ENCODE measurements around the gene SF3B1. TPM values are rescaled to one million over a fixed set of nuclear protein-coding genes. Genes with fewer than 3 reads are reported as not detected.

The SF3B1 gene
- total and polyA plus RNA-seq, 10 of the 15 experiments (the other 5 are each of a cell fraction or from before 2014, with no cell fraction given): 163 to 565 (median 239) TPM

DNA sequence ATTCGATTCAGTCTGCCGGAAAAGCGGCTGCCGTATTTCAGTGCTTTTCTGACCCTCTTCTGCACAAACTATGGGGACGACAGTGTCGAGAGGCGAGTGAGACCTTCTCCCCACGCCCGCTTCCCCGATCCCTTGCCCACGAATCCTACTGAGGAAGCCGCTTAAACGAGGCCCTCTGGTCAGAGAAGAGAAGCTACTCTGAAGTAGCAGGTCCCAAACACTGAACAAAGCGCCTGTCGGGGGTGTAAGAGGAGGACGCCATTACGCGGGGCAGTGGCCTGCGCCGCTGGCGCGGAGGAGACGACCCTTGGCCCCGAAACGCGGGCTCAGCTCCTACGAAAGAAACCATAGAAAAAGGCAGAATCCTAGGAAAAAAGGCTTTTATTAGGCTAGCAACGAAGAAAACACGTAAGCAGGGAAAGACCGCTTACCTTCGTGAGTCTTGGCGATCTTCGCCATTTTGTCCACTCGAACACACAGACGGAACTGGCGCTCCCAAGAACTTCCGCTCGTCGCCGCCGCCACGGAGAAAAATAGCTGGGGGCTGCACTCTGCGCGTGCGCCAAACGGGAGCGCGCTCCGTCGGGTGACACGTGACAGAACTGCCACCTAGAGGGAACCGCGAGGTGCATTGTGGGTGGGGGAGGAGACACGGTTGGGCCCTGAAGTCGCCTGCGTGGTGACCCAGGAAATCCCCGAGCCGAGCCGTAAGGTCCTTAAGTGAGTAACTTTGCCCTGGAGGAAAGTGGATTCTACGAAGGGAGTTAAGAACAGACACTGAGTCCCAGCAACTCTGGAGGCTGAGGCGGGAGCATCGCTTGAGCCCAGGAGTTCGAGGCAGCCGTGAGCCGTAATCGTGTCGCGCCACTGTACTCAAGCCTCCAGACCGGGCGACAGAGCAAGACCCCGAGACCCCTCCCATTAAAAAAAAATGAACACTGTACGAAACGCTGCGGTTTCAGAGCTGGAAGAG lies at the start of gene SF3B1 (continued):
- TF ChIP-seq, protein P1, sequence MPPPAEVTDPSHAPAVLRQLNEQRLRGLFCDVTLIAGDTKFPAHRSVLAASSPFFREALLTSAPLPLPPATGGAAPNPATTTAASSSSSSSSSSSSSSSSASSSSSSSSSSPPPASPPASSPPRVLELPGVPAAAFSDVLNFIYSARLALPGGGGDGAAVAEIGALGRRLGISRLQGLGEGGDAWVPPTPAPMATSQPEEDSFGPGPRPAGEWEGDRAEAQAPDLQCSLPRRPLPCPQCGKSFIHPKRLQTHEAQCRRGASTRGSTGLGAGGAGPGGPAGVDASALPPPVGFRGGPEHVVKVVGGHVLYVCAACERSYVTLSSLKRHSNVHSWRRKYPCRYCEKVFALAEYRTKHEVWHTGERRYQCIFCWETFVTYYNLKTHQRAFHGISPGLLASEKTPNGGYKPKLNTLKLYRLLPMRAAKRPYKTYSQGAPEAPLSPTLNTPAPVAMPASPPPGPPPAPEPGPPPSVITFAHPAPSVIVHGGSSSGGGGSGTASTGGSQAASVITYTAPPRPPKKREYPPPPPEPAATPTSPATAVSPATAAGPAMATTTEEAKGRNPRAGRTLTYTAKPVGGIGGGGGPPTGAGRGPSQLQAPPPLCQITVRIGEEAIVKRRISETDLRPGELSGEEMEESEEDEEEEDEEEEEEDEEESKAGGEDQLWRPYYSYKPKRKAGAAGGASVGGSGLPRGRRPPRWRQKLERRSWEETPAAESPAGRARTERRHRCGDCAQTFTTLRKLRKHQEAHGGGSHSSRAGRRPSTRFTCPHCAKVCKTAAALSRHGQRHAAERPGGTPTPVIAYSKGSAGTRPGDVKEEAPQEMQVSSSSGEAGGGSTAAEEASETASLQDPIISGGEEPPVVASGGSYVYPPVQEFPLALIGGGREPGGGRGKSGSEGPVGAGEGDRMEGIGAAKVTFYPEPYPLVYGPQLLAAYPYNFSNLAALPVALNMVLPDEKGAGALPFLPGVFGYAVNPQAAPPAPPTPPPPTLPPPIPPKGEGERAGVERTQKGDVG (CRISPR knock-in tag; IDR thresholded peaks at IDR 0.05): no peak
- TF ChIP-seq, protein P2, sequence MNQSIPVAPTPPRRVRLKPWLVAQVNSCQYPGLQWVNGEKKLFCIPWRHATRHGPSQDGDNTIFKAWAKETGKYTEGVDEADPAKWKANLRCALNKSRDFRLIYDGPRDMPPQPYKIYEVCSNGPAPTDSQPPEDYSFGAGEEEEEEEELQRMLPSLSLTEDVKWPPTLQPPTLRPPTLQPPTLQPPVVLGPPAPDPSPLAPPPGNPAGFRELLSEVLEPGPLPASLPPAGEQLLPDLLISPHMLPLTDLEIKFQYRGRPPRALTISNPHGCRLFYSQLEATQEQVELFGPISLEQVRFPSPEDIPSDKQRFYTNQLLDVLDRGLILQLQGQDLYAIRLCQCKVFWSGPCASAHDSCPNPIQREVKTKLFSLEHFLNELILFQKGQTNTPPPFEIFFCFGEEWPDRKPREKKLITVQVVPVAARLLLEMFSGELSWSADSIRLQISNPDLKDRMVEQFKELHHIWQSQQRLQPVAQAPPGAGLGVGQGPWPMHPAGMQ (IDR thresholded peaks at IDR 0.05; ENCODE audit: borderline replicate concordance): no peak
- TF ChIP-seq NR2C2 (IDR thresholded peaks at IDR 0.05; ENCODE audit: borderline replicate concordance, control insufficient read depth, insufficient read length, low read depth): no peak
- peak; percentile 42; the same call in 1 of the 2 replicates for TF ChIP-seq RB1 (IDR thresholded peaks at IDR 0.05; ENCODE audit: borderline replicate concordance)
- no peak; the same call in 1 of the 2 replicates for TF ChIP-seq MTA3 (IDR thresholded peaks at IDR 0.05; ENCODE audit: borderline replicate concordance, low read length)
- TF ChIP-seq MXI1 (IDR thresholded peaks at IDR 0.05; ENCODE audit: low read depth, low read length): peak; percentile 63
- no peak for TF ChIP-seq YBX1 (IDR thresholded peaks at IDR 0.05)
- TF ChIP-seq NFIC (IDR thresholded peaks at IDR 0.05; ENCODE audit: low read depth, low read length): no peak; the same call in 1 of the 2 replicates
- TF ChIP-seq, protein P3, sequence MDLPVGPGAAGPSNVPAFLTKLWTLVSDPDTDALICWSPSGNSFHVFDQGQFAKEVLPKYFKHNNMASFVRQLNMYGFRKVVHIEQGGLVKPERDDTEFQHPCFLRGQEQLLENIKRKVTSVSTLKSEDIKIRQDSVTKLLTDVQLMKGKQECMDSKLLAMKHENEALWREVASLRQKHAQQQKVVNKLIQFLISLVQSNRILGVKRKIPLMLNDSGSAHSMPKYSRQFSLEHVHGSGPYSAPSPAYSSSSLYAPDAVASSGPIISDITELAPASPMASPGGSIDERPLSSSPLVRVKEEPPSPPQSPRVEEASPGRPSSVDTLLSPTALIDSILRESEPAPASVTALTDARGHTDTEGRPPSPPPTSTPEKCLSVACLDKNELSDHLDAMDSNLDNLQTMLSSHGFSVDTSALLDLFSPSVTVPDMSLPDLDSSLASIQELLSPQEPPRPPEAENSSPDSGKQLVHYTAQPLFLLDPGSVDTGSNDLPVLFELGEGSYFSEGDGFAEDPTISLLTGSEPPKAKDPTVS (IDR thresholded peaks at IDR 0.05; ENCODE audit: low read depth, low read length): peak; percentile 54; the same call in 1 of the 2 replicates
- TF ChIP-seq, protein P4, sequence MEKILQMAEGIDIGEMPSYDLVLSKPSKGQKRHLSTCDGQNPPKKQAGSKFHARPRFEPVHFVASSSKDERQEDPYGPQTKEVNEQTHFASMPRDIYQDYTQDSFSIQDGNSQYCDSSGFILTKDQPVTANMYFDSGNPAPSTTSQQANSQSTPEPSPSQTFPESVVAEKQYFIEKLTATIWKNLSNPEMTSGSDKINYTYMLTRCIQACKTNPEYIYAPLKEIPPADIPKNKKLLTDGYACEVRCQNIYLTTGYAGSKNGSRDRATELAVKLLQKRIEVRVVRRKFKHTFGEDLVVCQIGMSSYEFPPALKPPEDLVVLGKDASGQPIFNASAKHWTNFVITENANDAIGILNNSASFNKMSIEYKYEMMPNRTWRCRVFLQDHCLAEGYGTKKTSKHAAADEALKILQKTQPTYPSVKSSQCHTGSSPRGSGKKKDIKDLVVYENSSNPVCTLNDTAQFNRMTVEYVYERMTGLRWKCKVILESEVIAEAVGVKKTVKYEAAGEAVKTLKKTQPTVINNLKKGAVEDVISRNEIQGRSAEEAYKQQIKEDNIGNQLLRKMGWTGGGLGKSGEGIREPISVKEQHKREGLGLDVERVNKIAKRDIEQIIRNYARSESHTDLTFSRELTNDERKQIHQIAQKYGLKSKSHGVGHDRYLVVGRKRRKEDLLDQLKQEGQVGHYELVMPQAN (conservative IDR thresholded peaks at IDR 0.05): peak; percentile 56
- TF ChIP-seq RCOR1 (conservative IDR thresholded peaks at IDR 0.05; ENCODE audit: low read depth, low read length): no peak
- TF ChIP-seq HDGF (IDR thresholded peaks at IDR 0.05): peak; percentile 69; the same call in 1 of the 2 replicates
- no peak for TF ChIP-seq SREBF2 (IDR thresholded peaks at IDR 0.05; ENCODE audit: low read length)
- TF ChIP-seq BCL11A (IDR thresholded peaks at IDR 0.05; ENCODE audit: low read depth, low read length): peak; percentile 22; the same call in 1 of the 2 replicates
- TF ChIP-seq CHD4 (IDR thresholded peaks at IDR 0.05): no peak
- no peak for TF ChIP-seq JUNB (IDR thresholded peaks at IDR 0.05)
- 0 out of 3 replicates have a peak, but pooled peaks of 1 of the 2 experiments have one; percentile 23 for TF ChIP-seq EGR1 (IDR thresholded peaks at IDR 0.05; ENCODE audit: borderline replicate concordance in 1 of 2, low read depth in 2 of 2, low read length in 2 of 2)
- TF ChIP-seq CHD1 (IDR thresholded peaks at IDR 0.05; ENCODE audit: low read depth, low read length): peak; percentile 83; the same call in 1 of the 2 replicates
- TF ChIP-seq POLR2AphosphoS2 (IDR thresholded peaks at IDR 0.05; ENCODE audit: low read depth, low read length): peak; percentile 94
- peak; percentile 30 for TF ChIP-seq SIX5 (IDR thresholded peaks at IDR 0.05; ENCODE audit: low read depth, low read length, severe bottlenecking)
- TF ChIP-seq TAF1 (IDR thresholded peaks at IDR 0.05; ENCODE audit: borderline replicate concordance, low read depth, low read length): peak; percentile 96

All from GM12878 (cell line).